Measurements from ENCODE around the gene NOS1AP.

NOS1AP gene

GRCh38 chr1:162328512-162328911 lies 259.0 kb downstream of the NOS1AP start:
- no peak for FAIRE-seq
- TF ChIP-seq POU2F2 (IDR thresholded peaks at IDR 0.05; ENCODE audit: low read depth, low read length) (no peak), SPI1 (IDR thresholded peaks at IDR 0.05; ENCODE audit: low read depth, low read length) (no peak), POLR2A (IDR thresholded peaks at IDR 0.05; ENCODE audit: low read depth, low read length) (no peak), TAF1 (IDR thresholded peaks at IDR 0.05; ENCODE audit: low read depth, low read length) (no peak), POLR2AphosphoS5 (IDR thresholded peaks at IDR 0.05; ENCODE audit: low read depth, low read length) (no peak)
- no peak for DNase-seq (ENCODE audit: insufficient read length, low spot score)

GRCh38 chr1:162329826-162330225 lies 260.3 kb downstream of the NOS1AP start:
- TF ChIP-seq POLR2A (IDR thresholded peaks at IDR 0.05; ENCODE audit: low read depth, low read length) (no peak), SPI1 (IDR thresholded peaks at IDR 0.05; ENCODE audit: low read depth, low read length) (no peak), POU2F2 (IDR thresholded peaks at IDR 0.05; ENCODE audit: low read depth, low read length) (no peak), PAX5 (IDR thresholded peaks at IDR 0.05; ENCODE audit: insufficient read depth, low read length, severe bottlenecking) (no peak)
- FAIRE-seq (no peak), DNase-seq (ENCODE audit: insufficient read length, low spot score) (no peak)

GRCh38 chr1:162333991-162334390 lies 264.5 kb downstream of the NOS1AP start:
- DNase-seq (ENCODE audit: insufficient read length, low spot score): no peak
- FAIRE-seq: no peak
- TF ChIP-seq POLR2AphosphoS5 (IDR thresholded peaks at IDR 0.05; ENCODE audit: low read depth, low read length) (no peak), TAF1 (IDR thresholded peaks at IDR 0.05; ENCODE audit: low read depth, low read length) (no peak), POLR2A (IDR thresholded peaks at IDR 0.05; ENCODE audit: low read depth, low read length) (no peak), PAX5 (IDR thresholded peaks at IDR 0.05; ENCODE audit: insufficient read depth, low read length, severe bottlenecking) (no peak), POU2F2 (IDR thresholded peaks at IDR 0.05; ENCODE audit: low read depth, low read length) (no peak), SPI1 (IDR thresholded peaks at IDR 0.05; ENCODE audit: low read depth, low read length) (no peak)

- DNase-seq (ENCODE audit: insufficient read length, low spot score): no peak
- TF ChIP-seq POU2F2 (IDR thresholded peaks at IDR 0.05; ENCODE audit: low read depth, low read length) (no peak), TAF1 (IDR thresholded peaks at IDR 0.05; ENCODE audit: low read depth, low read length) (no peak), POLR2A (IDR thresholded peaks at IDR 0.05; ENCODE audit: low read depth, low read length) (no peak), SPI1 (IDR thresholded peaks at IDR 0.05; ENCODE audit: low read depth, low read length) (no peak), PAX5 (IDR thresholded peaks at IDR 0.05; ENCODE audit: insufficient read depth, low read length, severe bottlenecking) (no peak), POLR2AphosphoS5 (IDR thresholded peaks at IDR 0.05; ENCODE audit: low read depth, low read length) (no peak)
- FAIRE-seq: no peak
Observed at GRCh38 chr1:162335126-162335525, 265.6 kb downstream of the NOS1AP start.

GRCh38 chr1:162336621-162337285 lies 267.3 kb downstream of the NOS1AP start:
- FAIRE-seq (no peak), DNase-seq (ENCODE audit: insufficient read length, low spot score) (no peak)
- no peak for TF ChIP-seq POLR2AphosphoS5 (IDR thresholded peaks at IDR 0.05; ENCODE audit: low read depth, low read length)
- TF ChIP-seq TAF1 (IDR thresholded peaks at IDR 0.05; ENCODE audit: low read depth, low read length): no peak
- TF ChIP-seq POU2F2 (IDR thresholded peaks at IDR 0.05; ENCODE audit: low read depth, low read length): no peak
- TF ChIP-seq PAX5 (IDR thresholded peaks at IDR 0.05; ENCODE audit: insufficient read depth, low read length, severe bottlenecking): no peak
- TF ChIP-seq SPI1 (IDR thresholded peaks at IDR 0.05; ENCODE audit: low read depth, low read length): no peak
- no peak for TF ChIP-seq POLR2A (IDR thresholded peaks at IDR 0.05; ENCODE audit: low read depth, low read length)

GRCh38 chr1:162342452-162342983 lies 273.0 kb downstream of the NOS1AP start:
- no peak for FAIRE-seq
- no peak for DNase-seq (ENCODE audit: insufficient read length, low spot score)
- TF ChIP-seq POLR2A (IDR thresholded peaks at IDR 0.05; ENCODE audit: low read depth, low read length): no peak
- no peak for TF ChIP-seq TAF1 (IDR thresholded peaks at IDR 0.05; ENCODE audit: low read depth, low read length)

GRCh38 chr1:162343470-162343869 lies 274.0 kb downstream of the NOS1AP start:
- DNase-seq (ENCODE audit: insufficient read length, low spot score): no peak
- no peak for FAIRE-seq
- TF ChIP-seq POLR2A (IDR thresholded peaks at IDR 0.05; ENCODE audit: low read depth, low read length) (no peak), TAF1 (IDR thresholded peaks at IDR 0.05; ENCODE audit: low read depth, low read length) (no peak), POU2F2 (IDR thresholded peaks at IDR 0.05; ENCODE audit: low read depth, low read length) (no peak), SPI1 (IDR thresholded peaks at IDR 0.05; ENCODE audit: low read depth, low read length) (no peak), PAX5 (IDR thresholded peaks at IDR 0.05; ENCODE audit: insufficient read depth, low read length, severe bottlenecking) (no peak), POLR2AphosphoS5 (IDR thresholded peaks at IDR 0.05; ENCODE audit: low read depth, low read length) (no peak)

GRCh38 chr1:162347281-162347680 lies 277.8 kb downstream of the NOS1AP start:
- TF ChIP-seq POLR2A (IDR thresholded peaks at IDR 0.05; ENCODE audit: low read depth, low read length) (no peak), PAX5 (IDR thresholded peaks at IDR 0.05; ENCODE audit: insufficient read depth, low read length, severe bottlenecking) (no peak), POU2F2 (IDR thresholded peaks at IDR 0.05; ENCODE audit: low read depth, low read length) (no peak), POLR2AphosphoS5 (IDR thresholded peaks at IDR 0.05; ENCODE audit: low read depth, low read length) (no peak), TAF1 (IDR thresholded peaks at IDR 0.05; ENCODE audit: low read depth, low read length) (no peak), SPI1 (IDR thresholded peaks at IDR 0.05; ENCODE audit: low read depth, low read length) (no peak)
- DNase-seq (ENCODE audit: insufficient read length, low spot score) (no peak), FAIRE-seq (no peak)

- DNase-seq (ENCODE audit: insufficient read length, low spot score) (no peak), FAIRE-seq (no peak)
- TF ChIP-seq PAX5 (IDR thresholded peaks at IDR 0.05; ENCODE audit: insufficient read depth, low read length, severe bottlenecking): no peak
- no peak for TF ChIP-seq POU2F2 (IDR thresholded peaks at IDR 0.05; ENCODE audit: low read depth, low read length)
- TF ChIP-seq SPI1 (IDR thresholded peaks at IDR 0.05; ENCODE audit: low read depth, low read length): no peak
- no peak for TF ChIP-seq POLR2A (IDR thresholded peaks at IDR 0.05; ENCODE audit: low read depth, low read length)
- no peak for TF ChIP-seq POLR2AphosphoS5 (IDR thresholded peaks at IDR 0.05; ENCODE audit: low read depth, low read length)
- no peak for TF ChIP-seq TAF1 (IDR thresholded peaks at IDR 0.05; ENCODE audit: low read depth, low read length)
Observed at GRCh38 chr1:162349635-162350330, 280.3 kb downstream of the NOS1AP start.
